ENCODE results near the gene HDAC3. TPM values are rescaled to one million over a fixed set of nuclear protein-coding genes. Genes with fewer than 3 reads are reported as not detected.

Gene HDAC3
- total RNA-seq, 1 donor from 2014 or later: 101 TPM

GRCh38 chr5:141681295-141681694 is 44.6 kb upstream of the HDAC3 start:
- peaks cover 23% of the 10 kb centered on the region for H3K27me3 Mint-ChIP-seq
- no peak for DNase-seq (ENCODE audit: low spot score, unreplicated experiment)
- peaks cover 2% of the 10 kb centered on the region for H3K36me3 Mint-ChIP-seq (ENCODE audit: insufficient read depth)
- TF ChIP-seq, protein P1, sequence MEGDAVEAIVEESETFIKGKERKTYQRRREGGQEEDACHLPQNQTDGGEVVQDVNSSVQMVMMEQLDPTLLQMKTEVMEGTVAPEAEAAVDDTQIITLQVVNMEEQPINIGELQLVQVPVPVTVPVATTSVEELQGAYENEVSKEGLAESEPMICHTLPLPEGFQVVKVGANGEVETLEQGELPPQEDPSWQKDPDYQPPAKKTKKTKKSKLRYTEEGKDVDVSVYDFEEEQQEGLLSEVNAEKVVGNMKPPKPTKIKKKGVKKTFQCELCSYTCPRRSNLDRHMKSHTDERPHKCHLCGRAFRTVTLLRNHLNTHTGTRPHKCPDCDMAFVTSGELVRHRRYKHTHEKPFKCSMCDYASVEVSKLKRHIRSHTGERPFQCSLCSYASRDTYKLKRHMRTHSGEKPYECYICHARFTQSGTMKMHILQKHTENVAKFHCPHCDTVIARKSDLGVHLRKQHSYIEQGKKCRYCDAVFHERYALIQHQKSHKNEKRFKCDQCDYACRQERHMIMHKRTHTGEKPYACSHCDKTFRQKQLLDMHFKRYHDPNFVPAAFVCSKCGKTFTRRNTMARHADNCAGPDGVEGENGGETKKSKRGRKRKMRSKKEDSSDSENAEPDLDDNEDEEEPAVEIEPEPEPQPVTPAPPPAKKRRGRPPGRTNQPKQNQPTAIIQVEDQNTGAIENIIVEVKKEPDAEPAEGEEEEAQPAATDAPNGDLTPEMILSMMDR (IDR thresholded peaks at IDR 0.05; ENCODE audit: unreplicated experiment): no peak
- no peak overlapping the region for H3K27ac Mint-ChIP-seq
- H3K4me1 Mint-ChIP-seq (ENCODE audit: low read depth): peaks cover 5% of the 10 kb centered on the region
- H3K9me3 Mint-ChIP-seq (ENCODE audit: low read depth): no peaks in the 10 kb centered on the region
- H3K4me3 Mint-ChIP-seq (ENCODE audit: low read depth): peak overlapping the region; percentile 32

- Mint-ChIP-seq H3K27ac (no peak overlapping the region), H3K9me3 (ENCODE audit: low read depth) (no peaks in the 10 kb centered on the region), H3K36me3 (ENCODE audit: insufficient read depth) (peaks cover 2% of the 10 kb centered on the region)
These were observed 44.1 kb upstream of the HDAC3 start for GRCh38 chr5:141680751-141681201.

DNA sequence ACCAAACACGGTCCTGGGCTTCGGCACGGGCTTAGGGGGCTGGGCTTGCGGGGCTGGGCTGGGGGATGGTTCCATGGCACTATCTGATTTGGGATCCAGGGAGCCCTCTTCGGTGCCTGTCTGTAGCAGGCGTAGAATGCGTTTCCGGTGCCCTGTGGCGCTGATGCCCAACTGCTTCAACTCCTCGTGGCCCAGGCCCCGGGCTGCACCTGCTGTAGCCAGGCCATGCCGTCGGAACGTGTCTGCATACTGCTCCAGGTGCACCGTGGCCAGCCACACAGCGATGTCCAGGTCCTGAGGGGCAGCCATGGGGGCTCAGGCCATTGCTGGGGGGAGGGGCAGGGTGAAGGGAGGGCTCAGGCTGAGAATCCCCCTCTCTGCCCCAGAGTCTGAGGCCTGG is 43.5 kb upstream of the HDAC3 start:
- DNase-seq (ENCODE audit: low spot score, unreplicated experiment): no peak
- H3K27me3 Mint-ChIP-seq: peaks cover 23% of the 10 kb centered on the region
- H3K4me1 Mint-ChIP-seq (ENCODE audit: low read depth): peaks cover 5% of the 10 kb centered on the region
- H3K36me3 Mint-ChIP-seq (ENCODE audit: insufficient read depth): peaks cover 2% of the 10 kb centered on the region
- H3K27ac Mint-ChIP-seq: no peak overlapping the region
- no peak overlapping the region for H3K4me3 Mint-ChIP-seq (ENCODE audit: low read depth)
- TF ChIP-seq, protein P1 (IDR thresholded peaks at IDR 0.05; ENCODE audit: unreplicated experiment): no peak
- H3K9me3 Mint-ChIP-seq (ENCODE audit: low read depth): no peaks in the 10 kb centered on the region

More at GRCh38 chr5:141680751-141681201, 44.1 kb upstream of the HDAC3 start:
- Mint-ChIP-seq H3K4me1 (ENCODE audit: low read depth) (peaks cover 5% of the 10 kb centered on the region), H3K4me3 (ENCODE audit: low read depth) (no peak overlapping the region), H3K27me3 (peaks cover 23% of the 10 kb centered on the region)
- no peak for DNase-seq (ENCODE audit: low spot score, unreplicated experiment)
- TF ChIP-seq, protein P1 (IDR thresholded peaks at IDR 0.05; ENCODE audit: unreplicated experiment): no peak

GRCh38 chr5:141677415-141677814 is 40.8 kb upstream of the HDAC3 start:
- no peaks in the 10 kb centered on the region for H3K9me3 Mint-ChIP-seq (ENCODE audit: low read depth)
- no peak overlapping the region for H3K27ac Mint-ChIP-seq
- peaks cover 2% of the 10 kb centered on the region for H3K36me3 Mint-ChIP-seq (ENCODE audit: insufficient read depth)
- TF ChIP-seq, protein P1 (IDR thresholded peaks at IDR 0.05; ENCODE audit: unreplicated experiment): peak; percentile 51
- no peak overlapping the region for H3K4me3 Mint-ChIP-seq (ENCODE audit: low read depth)
- DNase-seq (ENCODE audit: low spot score, unreplicated experiment): no peak
- H3K4me1 Mint-ChIP-seq (ENCODE audit: low read depth): peaks cover 5% of the 10 kb centered on the region
- H3K27me3 Mint-ChIP-seq: peaks cover 11% of the 10 kb centered on the region

DNA sequence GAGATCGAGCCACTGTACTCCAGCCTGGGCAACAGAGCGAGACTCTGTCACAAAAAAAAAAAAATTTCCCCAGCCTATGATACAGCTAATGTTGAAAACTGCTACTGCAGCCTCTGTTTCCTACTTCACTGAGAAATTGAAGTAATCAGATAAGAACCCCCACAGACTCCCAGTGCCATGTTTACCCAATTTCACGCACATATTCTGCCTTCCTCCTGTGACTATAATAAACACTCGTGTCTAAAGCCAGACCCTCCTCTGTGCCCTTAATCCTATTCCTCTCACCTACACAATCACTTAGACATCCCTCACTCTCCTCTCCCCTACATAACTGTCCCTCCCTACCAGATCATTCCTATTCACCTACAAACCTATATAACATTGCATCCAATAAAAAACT is 39.0 kb upstream of the HDAC3 start:
- no peaks in the 10 kb centered on the region for H3K27me3 Mint-ChIP-seq
- H3K4me3 Mint-ChIP-seq (ENCODE audit: low read depth): no peak overlapping the region
- no peaks in the 10 kb centered on the region for H3K9me3 Mint-ChIP-seq (ENCODE audit: low read depth)
- peaks cover 2% of the 10 kb centered on the region for H3K36me3 Mint-ChIP-seq (ENCODE audit: insufficient read depth)
- H3K27ac Mint-ChIP-seq: no peak overlapping the region
- TF ChIP-seq, protein P1 (IDR thresholded peaks at IDR 0.05; ENCODE audit: unreplicated experiment): no peak
- H3K4me1 Mint-ChIP-seq (ENCODE audit: low read depth): no peaks in the 10 kb centered on the region
- DNase-seq (ENCODE audit: low spot score, unreplicated experiment): no peak
